Lower lobe of right lung (tissue), 2 donors: Measurements from ENCODE around the gene IREB2. TPM values are rescaled to one million over a fixed set of nuclear protein-coding genes. Genes with fewer than 3 reads are reported as not detected.
"Not testable (repeated sequence)": the region's sequence is repeated elsewhere in the genome, so short reads cannot be mapped to it uniquely, and the experiment has no call there.

Source experiments
- ATAC-seq, 2 donors: fragments of 200-7000 bp; cut with Tn5 transposase; one replicate each; pipeline ENCODE4 v1.9.1; 2020 to 2022; ENCODE audit warnings: mild to moderate bottlenecking in 2 of 2, moderate library complexity in 2 of 2
- DNase-seq: peaks from one replicate; pipeline ENCODE4 v3.0.0-alpha.2; 2020
- H3K27ac ChIP-seq: fragments of 200-600 bp; one replicate; pipeline ENCODE4 v1.8.0; 2022
- H3K27me3 ChIP-seq: fragments of 200-600 bp; one replicate; pipeline ENCODE4 v1.8.0; 2022; ENCODE audit warnings: low read depth
- H3K36me3 ChIP-seq: fragments of 200-600 bp; one replicate; pipeline ENCODE4 v1.8.0; 2022; ENCODE audit warnings: mild to moderate bottlenecking
- H3K4me1 ChIP-seq: fragments of 200-600 bp; one replicate; pipeline ENCODE4 v1.8.0; 2022
- H3K4me3 ChIP-seq: fragments of 200-600 bp; one replicate; pipeline ENCODE4 v1.8.0; 2022; ENCODE audit warnings: mild to moderate bottlenecking
- H3K9me3 ChIP-seq: fragments of 200-600 bp; one replicate; pipeline ENCODE4 v1.8.0; 2022
- intact Hi-C: fragments of 100-400 bp; cut with DNase I; formaldehyde crosslinking; loops from one replicate; pipeline ENCODE4 v1.11.0; 2022
- total RNA-seq: library from RNA; stranded (reverse); fragmentation: NEBNext Ultra II Directional; extraction: Animal tissue kit (Norgen Biotek cat#: 25700); gene quantifications from one replicate; pipeline ENCODE4 v1.2.1, GENCODE V29; 2021
- TF ChIP-seq, protein P1 (sequence below): fragments of 200-600 bp; IDR thresholded peaks from one replicate; pipeline ENCODE4 v1.8.0; 2022; ENCODE audit warnings: antibody characterized with exemption, mild to moderate bottlenecking
- donor health status: DM: no; HTN: yes; CAD: no; lungs with severe emphysema.

IREB2 gene
- total RNA-seq, 1 donor from 2014 or later = 56.4 TPM

DNA sequence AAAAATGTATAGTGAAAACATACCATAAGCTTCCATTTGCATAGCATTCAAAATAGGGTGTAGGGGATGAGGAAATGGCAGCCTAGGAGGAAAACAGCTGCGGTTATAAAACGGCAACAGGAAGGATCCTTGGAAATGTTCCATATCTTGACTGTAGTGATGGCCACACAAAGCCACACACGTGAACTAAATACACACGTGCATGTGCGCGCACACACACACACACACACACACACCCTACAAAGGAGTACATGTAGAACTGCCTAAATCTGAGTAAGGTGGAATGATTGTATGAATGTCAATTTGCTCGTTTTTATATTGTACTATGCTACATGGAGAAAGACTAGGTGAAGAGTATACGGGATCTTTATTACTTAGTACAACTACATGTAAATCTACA, 3.9 kb upstream of the IREB2 start:
- Histone ChIP-seq H3K4me1 (peaks cover 10% of the 10 kb centered on the region), H3K27ac (no peak overlapping the region), H3K4me3 (no peak overlapping the region), H3K9me3 (no peaks in the 10 kb centered on the region), H3K36me3 (no peaks in the 10 kb centered on the region), H3K27me3 (no peaks in the 10 kb centered on the region)
- no peak for DNase-seq
- TF ChIP-seq, protein P1, sequence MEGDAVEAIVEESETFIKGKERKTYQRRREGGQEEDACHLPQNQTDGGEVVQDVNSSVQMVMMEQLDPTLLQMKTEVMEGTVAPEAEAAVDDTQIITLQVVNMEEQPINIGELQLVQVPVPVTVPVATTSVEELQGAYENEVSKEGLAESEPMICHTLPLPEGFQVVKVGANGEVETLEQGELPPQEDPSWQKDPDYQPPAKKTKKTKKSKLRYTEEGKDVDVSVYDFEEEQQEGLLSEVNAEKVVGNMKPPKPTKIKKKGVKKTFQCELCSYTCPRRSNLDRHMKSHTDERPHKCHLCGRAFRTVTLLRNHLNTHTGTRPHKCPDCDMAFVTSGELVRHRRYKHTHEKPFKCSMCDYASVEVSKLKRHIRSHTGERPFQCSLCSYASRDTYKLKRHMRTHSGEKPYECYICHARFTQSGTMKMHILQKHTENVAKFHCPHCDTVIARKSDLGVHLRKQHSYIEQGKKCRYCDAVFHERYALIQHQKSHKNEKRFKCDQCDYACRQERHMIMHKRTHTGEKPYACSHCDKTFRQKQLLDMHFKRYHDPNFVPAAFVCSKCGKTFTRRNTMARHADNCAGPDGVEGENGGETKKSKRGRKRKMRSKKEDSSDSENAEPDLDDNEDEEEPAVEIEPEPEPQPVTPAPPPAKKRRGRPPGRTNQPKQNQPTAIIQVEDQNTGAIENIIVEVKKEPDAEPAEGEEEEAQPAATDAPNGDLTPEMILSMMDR = no peak
- intact Hi-C loops = no loop called here
- ATAC-seq = no peak

DNA sequence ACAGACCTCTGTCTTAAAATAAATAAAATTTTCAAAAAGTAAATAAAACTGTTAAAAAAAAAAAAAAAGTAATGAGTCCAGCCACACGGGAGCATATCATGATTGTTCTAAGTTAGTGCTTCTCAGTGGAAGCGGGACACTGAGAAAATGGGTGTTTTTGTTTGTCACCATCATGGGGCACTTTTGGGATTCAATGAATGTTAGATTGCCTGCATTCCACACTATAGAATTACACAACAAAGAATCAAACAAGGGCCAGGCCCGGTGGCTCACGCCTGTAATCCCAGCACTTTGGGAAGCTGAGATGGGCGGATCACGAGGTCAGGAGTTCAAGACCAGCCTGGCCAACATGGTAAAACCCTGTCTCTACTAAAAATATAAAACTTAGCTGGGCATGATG, 3.3 kb upstream of the IREB2 start:
- peaks cover 16% of the 10 kb centered on the region for H3K4me1 ChIP-seq
- intact Hi-C loops, H3K36me3 ChIP-seq, H3K27me3 ChIP-seq, DNase-seq, H3K9me3 ChIP-seq, H3K4me3 ChIP-seq, H3K27ac ChIP-seq, ATAC-seq: not testable (repeated sequence)

DNA sequence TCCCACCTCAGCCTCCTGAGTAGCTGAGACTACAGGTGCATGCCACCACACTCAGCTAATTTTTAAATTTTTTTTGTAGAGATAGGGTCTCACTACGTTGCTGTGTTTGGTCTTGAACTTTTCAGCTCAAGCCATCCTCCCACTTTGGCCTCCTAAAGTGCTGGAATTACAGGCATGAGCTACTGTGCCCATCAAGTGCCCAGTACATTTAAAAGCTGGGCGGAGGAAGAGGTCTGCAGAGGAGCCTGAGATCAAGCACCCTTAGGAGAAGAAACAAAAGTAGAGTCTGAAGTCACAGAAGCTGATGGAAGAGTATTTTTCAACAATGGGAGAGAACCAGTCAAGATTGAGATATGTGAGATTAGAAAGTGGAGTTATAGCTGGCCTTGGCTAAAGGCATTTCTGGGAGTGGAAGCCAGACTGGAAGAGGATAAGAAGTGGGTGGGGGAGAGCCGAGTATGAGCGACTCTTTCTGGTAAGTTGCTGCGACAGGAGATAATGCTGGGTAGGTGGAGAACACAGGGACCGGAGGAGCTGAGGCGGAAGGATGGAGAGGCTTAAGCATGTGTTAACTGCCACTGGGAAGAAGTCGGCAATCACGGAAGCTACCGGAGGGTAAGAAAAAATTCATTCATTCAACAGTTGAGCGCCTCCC, 782 bp upstream of the IREB2 start:
- intact Hi-C loops = no loop called here
- peak overlapping the region; percentile 86 for H3K4me3 ChIP-seq
- peaks cover 25% of the 10 kb centered on the region for H3K36me3 ChIP-seq
- no peaks in the 10 kb centered on the region for H3K9me3 ChIP-seq
- H3K27ac ChIP-seq = peak overlapping the region; percentile 94
- peaks cover 41% of the 10 kb centered on the region for H3K4me1 ChIP-seq
- DNase-seq (no peak), ATAC-seq (peak in 1 of 2 donors; percentile 33)
- TF ChIP-seq, protein P1 = no peak
- H3K27me3 ChIP-seq = no peaks in the 10 kb centered on the region

DNA sequence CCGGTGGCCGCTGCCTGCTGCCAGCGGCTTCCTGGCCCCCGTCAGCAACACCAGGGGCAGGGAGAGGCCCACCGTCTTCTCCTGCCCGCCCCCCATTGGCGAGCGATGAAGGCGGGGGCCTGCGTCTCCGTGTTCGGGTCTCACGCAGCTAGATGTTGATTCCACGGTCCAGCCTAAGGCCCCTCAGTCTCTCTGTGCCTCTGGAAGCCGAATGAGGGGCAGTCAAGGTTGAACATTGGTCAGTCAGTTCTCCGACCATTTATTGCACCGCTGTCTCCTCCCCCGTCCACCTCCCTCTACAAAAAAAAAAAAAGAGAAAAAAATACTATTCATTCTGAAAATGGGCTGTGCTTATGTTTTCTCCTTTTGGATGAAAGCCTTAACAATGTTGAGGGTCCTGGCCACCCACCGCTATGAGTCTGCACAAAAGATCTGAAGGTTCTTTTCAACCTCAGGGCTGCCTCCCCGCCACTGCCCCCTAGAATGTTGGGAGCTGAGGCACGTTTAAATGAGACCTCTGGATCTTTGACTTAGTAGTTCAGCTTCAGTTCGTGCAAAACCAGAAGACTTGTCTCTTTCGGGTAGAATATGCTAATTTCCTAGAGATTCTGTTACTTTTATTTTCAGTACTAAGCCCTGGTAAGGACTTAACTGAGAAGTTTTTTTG, 736 bp downstream of the IREB2 start:
- Histone ChIP-seq H3K27ac (peak overlapping the region; percentile 94), H3K4me3 (peak overlapping the region; percentile 86), H3K9me3 (no peaks in the 10 kb centered on the region), H3K27me3 (no peaks in the 10 kb centered on the region), H3K36me3 (peaks cover 40% of the 10 kb centered on the region), H3K4me1 (peaks cover 56% of the 10 kb centered on the region)
- no peak for DNase-seq
- intact Hi-C loops = no loop called here
- peak in 1 of 2 donors; percentile 2 for ATAC-seq
- TF ChIP-seq, protein P1 = no peak

DNA sequence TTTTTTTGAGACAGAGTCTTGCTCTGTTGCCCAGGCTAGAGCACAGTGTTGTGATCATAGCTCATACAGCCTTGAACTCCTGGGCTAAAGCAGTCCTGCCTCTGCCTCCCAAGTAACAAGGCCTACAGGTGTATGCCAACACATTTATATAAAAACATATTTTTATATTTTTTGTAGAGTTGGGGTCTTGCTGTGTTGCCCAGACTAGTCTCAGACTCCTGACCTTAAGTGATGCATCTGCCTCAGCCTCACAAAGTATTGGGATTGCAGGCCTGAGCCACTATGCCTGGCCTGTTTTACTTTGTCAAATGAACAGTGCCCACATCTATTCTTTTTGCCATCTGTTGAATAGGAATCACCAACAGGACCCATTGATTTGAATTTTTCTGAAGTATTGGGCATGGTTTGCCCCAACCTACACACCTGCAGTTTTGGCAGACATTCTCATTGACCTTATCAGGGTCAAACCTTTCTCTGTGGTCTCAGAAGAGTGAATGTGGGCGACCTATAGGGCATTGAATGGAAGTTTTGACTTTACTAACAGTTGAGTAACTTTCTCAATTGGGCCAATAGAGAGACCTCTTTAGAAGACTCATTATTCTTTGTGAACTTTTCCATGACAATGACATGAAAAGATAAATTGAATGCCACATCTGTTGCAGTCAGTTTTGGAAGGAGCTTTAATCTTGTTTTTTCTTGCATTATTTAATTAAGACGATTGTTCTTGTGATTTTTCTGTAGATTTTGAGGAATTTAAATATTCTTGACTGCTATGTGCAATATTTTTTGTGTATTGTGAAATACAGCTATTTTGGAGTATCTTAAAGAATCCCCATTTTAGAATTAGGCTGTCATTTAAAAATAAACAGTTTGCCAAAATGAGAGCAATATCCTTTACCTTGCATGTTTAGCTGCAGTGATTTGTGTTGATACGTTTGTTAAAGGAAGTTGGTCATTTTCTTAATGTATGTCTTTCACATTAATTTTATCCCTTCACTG, 2.7 kb downstream of the IREB2 start:
- H3K36me3 ChIP-seq = peaks cover 57% of the 10 kb centered on the region
- TF ChIP-seq, protein P1 = no peak
- H3K9me3 ChIP-seq = no peaks in the 10 kb centered on the region
- intact Hi-C loops = no loop called here
- no peak overlapping the region for H3K4me3 ChIP-seq
- DNase-seq = no peak
- H3K27me3 ChIP-seq = no peaks in the 10 kb centered on the region
- no peak for ATAC-seq
- peaks cover 58% of the 10 kb centered on the region for H3K4me1 ChIP-seq
- no peak overlapping the region for H3K27ac ChIP-seq
